Esophagus squamous epithelium (tissue), 4 donors: ENCODE measurements around the gene ACLY.

Source experiments
- POLR2A ChIP-seq, 4 donors: fragments of 450-650 bp; IDR thresholded peaks; one replicate each; pipeline ENCODE4 v1.6.1; 2017; ENCODE audit warnings: antibody characterized with exemption in 4 of 4, mild to moderate bottlenecking in 4 of 4, moderate library complexity in 3 of 4
- TF ChIP-seq, protein P1 (sequence below), 6 experiments: fragments of 450-650 bp in 4 of 6; fragments of 200-600 bp in 2 of 6; sonication (generic) in 2 of 6; IDR thresholded peaks; one replicate each; pipeline ENCODE4 v1.5.1; 2016 to 2019; ENCODE audit warnings: antibody characterized with exemption in 6 of 6, mild to moderate bottlenecking in 4 of 6, moderate library complexity in 4 of 6

DNA sequence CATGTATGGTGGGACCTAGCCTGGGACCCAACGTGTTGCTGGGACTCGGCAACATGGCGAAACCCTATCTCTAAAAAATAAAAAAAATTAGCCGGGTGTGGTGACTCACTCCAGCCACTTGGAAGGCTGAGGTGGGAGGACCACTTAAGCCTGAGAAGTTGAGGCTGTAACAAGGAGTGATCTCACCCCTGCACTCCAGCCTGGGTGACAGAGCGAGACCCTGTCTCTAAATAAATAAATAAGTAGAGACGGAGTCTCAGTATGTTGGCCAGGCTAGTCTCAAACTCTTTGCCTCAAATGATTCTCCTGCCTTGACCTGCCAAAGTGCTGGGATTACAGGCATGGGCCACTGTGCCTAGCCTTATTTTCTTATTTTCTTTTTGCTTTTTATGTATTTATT is 37.8 kb upstream of the ACLY start:
- TF ChIP-seq POLR2A (IDR thresholded peaks at IDR 0.05): no peak
- TF ChIP-seq, protein P1, sequence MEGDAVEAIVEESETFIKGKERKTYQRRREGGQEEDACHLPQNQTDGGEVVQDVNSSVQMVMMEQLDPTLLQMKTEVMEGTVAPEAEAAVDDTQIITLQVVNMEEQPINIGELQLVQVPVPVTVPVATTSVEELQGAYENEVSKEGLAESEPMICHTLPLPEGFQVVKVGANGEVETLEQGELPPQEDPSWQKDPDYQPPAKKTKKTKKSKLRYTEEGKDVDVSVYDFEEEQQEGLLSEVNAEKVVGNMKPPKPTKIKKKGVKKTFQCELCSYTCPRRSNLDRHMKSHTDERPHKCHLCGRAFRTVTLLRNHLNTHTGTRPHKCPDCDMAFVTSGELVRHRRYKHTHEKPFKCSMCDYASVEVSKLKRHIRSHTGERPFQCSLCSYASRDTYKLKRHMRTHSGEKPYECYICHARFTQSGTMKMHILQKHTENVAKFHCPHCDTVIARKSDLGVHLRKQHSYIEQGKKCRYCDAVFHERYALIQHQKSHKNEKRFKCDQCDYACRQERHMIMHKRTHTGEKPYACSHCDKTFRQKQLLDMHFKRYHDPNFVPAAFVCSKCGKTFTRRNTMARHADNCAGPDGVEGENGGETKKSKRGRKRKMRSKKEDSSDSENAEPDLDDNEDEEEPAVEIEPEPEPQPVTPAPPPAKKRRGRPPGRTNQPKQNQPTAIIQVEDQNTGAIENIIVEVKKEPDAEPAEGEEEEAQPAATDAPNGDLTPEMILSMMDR (IDR thresholded peaks at IDR 0.05): no peak
